Type B pancreatic cell (in vitro differentiated cells): ENCODE data around the gene PLEKHA1. TPM values are rescaled to one million over a fixed set of nuclear protein-coding genes. Genes with fewer than 3 reads are reported as not detected.

Source experiments
- DNase-seq: peaks from one replicate; pipeline ENCODE4 v3.0.0; 2021; ENCODE audit warnings: mixed read lengths; ENCODE audit not compliant: unreplicated experiment; ENCODE audit errors: extremely low spot score
- H3K27ac Mint-ChIP-seq: 2 replicates; pipeline ENCODE4 v1.8.0; 2021; ENCODE audit warnings: mild to moderate bottlenecking, mixed read lengths
- H3K27me3 Mint-ChIP-seq: 2 replicates; pipeline ENCODE4 v1.8.0; 2021; ENCODE audit warnings: mixed read lengths
- H3K36me3 Mint-ChIP-seq: 2 replicates; pipeline ENCODE4 v1.8.0; 2021; ENCODE audit warnings: mixed read lengths
- H3K4me1 Mint-ChIP-seq: one replicate; pipeline ENCODE4 v1.8.0; 2021; ENCODE audit warnings: mixed read lengths; ENCODE audit not compliant: unreplicated experiment
- H3K4me3 Mint-ChIP-seq: 2 replicates; pipeline ENCODE4 v1.8.0; 2021; ENCODE audit warnings: mild to moderate bottlenecking, mixed read lengths
- H3K9me3 Mint-ChIP-seq: 2 replicates; pipeline ENCODE4 v1.8.0; 2021; ENCODE audit warnings: mixed read lengths
- CTCF ChIP-seq: fragments of 200-600 bp; sonication (generic); conservative IDR thresholded peaks from 2 replicates; pipeline ENCODE4 v1.5.0; 2021; ENCODE audit warnings: antibody characterized with exemption, mild to moderate bottlenecking
- long read RNA-seq: library from polyadenylated mRNA; unstranded; transcript quantifications from one replicate; pipeline ENCODE4 v2.0.0, GENCODE V29; 2020
- total RNA-seq: library from RNA; stranded (reverse); gene quantifications from 2 replicates; pipeline ENCODE4 v1.2.1, GENCODE V29; 2021; ENCODE audit warnings: low replicate concordance

Gene PLEKHA1
- total RNA-seq: 38.2 and 55.1 TPM in 2 replicates
- long read RNA-seq, full-length matches to known transcripts: 33 of 176 reads
- long read RNA-seq, partial matches to known transcripts: 6 of 176 reads
- long read RNA-seq, other reads (novel, unspliced or antisense): 137 of 176 reads

- H3K4me3 Mint-ChIP-seq: peak within 1 kb of the TSS; percentile 93
- H3K27me3 Mint-ChIP-seq: no peaks in the 10 kb centered on the region
- H3K4me1 Mint-ChIP-seq: peaks cover 9% of the 10 kb centered on the region
- DNase-seq: peak; percentile 98
- peaks cover 5% of the 10 kb centered on the region for H3K36me3 Mint-ChIP-seq
- H3K27ac Mint-ChIP-seq: peak within 1 kb of the TSS; percentile 98
- no peaks in the 10 kb centered on the region for H3K9me3 Mint-ChIP-seq
- TF ChIP-seq CTCF: no peak
Observed at GRCh38 chr10:122374237-122374858, at the start of gene PLEKHA1. Gene PLEKHA1 (plus strand): TSS chr10:122374708. CDS start chr10:122393201, 18,493 bp downstream.

GRCh38 chr10:122325235-122325634, 49.3 kb upstream of the PLEKHA1 start:
- Mint-ChIP-seq H3K4me3 (no peak overlapping the region), H3K27ac (no peak overlapping the region), H3K4me1 (no peaks in the 10 kb centered on the region), H3K36me3 (no peaks in the 10 kb centered on the region), H3K9me3 (peaks cover 7% of the 10 kb centered on the region), H3K27me3 (no peaks in the 10 kb centered on the region)
- TF ChIP-seq CTCF: no peak
- DNase-seq: peak; percentile 20

- no peak overlapping the region for H3K27ac Mint-ChIP-seq
- no peaks in the 10 kb centered on the region for H3K36me3 Mint-ChIP-seq
- H3K9me3 Mint-ChIP-seq: peaks cover 7% of the 10 kb centered on the region
- no peak overlapping the region for H3K4me3 Mint-ChIP-seq
- TF ChIP-seq CTCF: no peak
- peaks cover 5% of the 10 kb centered on the region for H3K27me3 Mint-ChIP-seq
- peak; percentile 31 for DNase-seq
- no peaks in the 10 kb centered on the region for H3K4me1 Mint-ChIP-seq
Observed at GRCh38 chr10:122326385-122326784, 48.1 kb upstream of the PLEKHA1 start.

GRCh38 chr10:122326806-122327205, 47.7 kb upstream of the PLEKHA1 start:
- peaks cover 9% of the 10 kb centered on the region for H3K27me3 Mint-ChIP-seq
- H3K36me3 Mint-ChIP-seq: no peaks in the 10 kb centered on the region
- no peak overlapping the region for H3K4me3 Mint-ChIP-seq
- H3K27ac Mint-ChIP-seq: no peak overlapping the region
- H3K4me1 Mint-ChIP-seq: peaks cover 4% of the 10 kb centered on the region
- no peak for TF ChIP-seq CTCF
- peaks cover 3% of the 10 kb centered on the region for H3K9me3 Mint-ChIP-seq
- peak; percentile 27 for DNase-seq

- peak; percentile 50 for DNase-seq
- H3K36me3 Mint-ChIP-seq: no peaks in the 10 kb centered on the region
- H3K27me3 Mint-ChIP-seq: peaks cover 14% of the 10 kb centered on the region
- H3K4me3 Mint-ChIP-seq: no peak overlapping the region
- H3K27ac Mint-ChIP-seq: no peak overlapping the region
- H3K4me1 Mint-ChIP-seq: peaks cover 8% of the 10 kb centered on the region
- TF ChIP-seq CTCF: no peak
- H3K9me3 Mint-ChIP-seq: peaks cover 3% of the 10 kb centered on the region
Observed at GRCh38 chr10:122327237-122328206, 47.0 kb upstream of the PLEKHA1 start.
